ENCODE measurements around the gene UTY.

- TF ChIP-seq CTCF (IDR thresholded peaks at IDR 0.05) (no peak), POLR2AphosphoS5 (IDR thresholded peaks at IDR 0.05) (peak; percentile 92), POLR2A (IDR thresholded peaks at IDR 0.05) (no peak)
Observed at GRCh38 chrY:13479828-13480227, at the start of gene UTY.
